ENCODE data around the gene BEX1.

DNA sequence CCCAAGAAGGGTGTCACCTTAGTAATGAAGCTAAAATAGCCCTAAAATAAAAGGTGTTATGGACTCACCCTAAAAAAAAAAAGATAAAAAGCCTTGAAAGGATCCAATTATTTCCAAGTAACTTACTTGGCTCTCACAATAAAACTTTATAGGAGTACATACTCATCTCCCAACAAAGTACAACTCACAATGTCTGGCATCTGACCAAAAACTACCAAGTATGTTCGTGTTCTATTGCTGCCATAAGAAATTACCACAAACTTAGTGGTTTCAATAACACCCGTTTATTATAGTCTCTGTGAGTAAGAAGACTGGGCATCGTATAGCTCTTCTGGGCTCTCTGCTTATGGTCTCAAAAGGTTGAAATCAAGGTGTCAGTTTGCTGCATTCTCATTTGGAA lies 51.0 kb downstream of the BEX1 start:
- TF ChIP-seq EZH2 (IDR thresholded peaks at IDR 0.05) (no peak), POLR2AphosphoS5 (IDR thresholded peaks at IDR 0.05; ENCODE audit: borderline replicate concordance, low read depth, low read length) (no peak), FOXP2 (optimal IDR thresholded peaks at IDR 0.05; ENCODE audit: control extremely low read depth, extremely low read length, insufficient read depth) (no peak)
